ENCODE measurements around the gene KIAA0513.

GRCh38 chr16:85132456-85133289, 105.1 kb downstream of the KIAA0513 start:
- no peak for TF ChIP-seq POLR2AphosphoS5 (IDR thresholded peaks at IDR 0.05; ENCODE audit: insufficient read depth, low read depth, low read length)
- no peak for TF ChIP-seq POLR2A (IDR thresholded peaks at IDR 0.05; ENCODE audit: low read depth, low read length)
- no peak for TF ChIP-seq MAX (IDR thresholded peaks at IDR 0.05; ENCODE audit: insufficient read depth, insufficient read length)
- TF ChIP-seq, protein P1, sequence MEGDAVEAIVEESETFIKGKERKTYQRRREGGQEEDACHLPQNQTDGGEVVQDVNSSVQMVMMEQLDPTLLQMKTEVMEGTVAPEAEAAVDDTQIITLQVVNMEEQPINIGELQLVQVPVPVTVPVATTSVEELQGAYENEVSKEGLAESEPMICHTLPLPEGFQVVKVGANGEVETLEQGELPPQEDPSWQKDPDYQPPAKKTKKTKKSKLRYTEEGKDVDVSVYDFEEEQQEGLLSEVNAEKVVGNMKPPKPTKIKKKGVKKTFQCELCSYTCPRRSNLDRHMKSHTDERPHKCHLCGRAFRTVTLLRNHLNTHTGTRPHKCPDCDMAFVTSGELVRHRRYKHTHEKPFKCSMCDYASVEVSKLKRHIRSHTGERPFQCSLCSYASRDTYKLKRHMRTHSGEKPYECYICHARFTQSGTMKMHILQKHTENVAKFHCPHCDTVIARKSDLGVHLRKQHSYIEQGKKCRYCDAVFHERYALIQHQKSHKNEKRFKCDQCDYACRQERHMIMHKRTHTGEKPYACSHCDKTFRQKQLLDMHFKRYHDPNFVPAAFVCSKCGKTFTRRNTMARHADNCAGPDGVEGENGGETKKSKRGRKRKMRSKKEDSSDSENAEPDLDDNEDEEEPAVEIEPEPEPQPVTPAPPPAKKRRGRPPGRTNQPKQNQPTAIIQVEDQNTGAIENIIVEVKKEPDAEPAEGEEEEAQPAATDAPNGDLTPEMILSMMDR (IDR thresholded peaks at IDR 0.05; ENCODE audit: extremely low read depth in 1 of 2, insufficient read depth in 1 of 2, low read depth in 1 of 2, low read length in 2 of 2), result no peak
- no peak for TF ChIP-seq JUN (IDR thresholded peaks at IDR 0.05; ENCODE audit: borderline replicate concordance, insufficient read depth, insufficient read length, low read depth)
- no peak for TF ChIP-seq MYC (IDR thresholded peaks at IDR 0.05; ENCODE audit: low read depth, low read length)
- no peak for TF ChIP-seq EZH2 (IDR thresholded peaks at IDR 0.05; ENCODE audit: borderline replicate concordance, low read depth, low read length, severe bottlenecking)

All from endothelial cell of umbilical vein (primary cell).